SH-SY5Y (cell line): ENCODE data around the gene ADORA3.

ENCODE experiments used
- GATA2 ChIP-seq: IDR thresholded peaks from 2 replicates; pipeline ENCODE4 v1.6.1; 2011; ENCODE audit warnings: mild to moderate bottlenecking, low read depth, low read length
- GATA3 ChIP-seq: IDR thresholded peaks from 2 replicates; pipeline ENCODE4 v1.6.1; 2011; ENCODE audit warnings: low read depth, mild to moderate bottlenecking, low read length, moderate library complexity

- TF ChIP-seq GATA2 (no peak), GATA3 (no peak)
These were observed 49.8 kb upstream of the ADORA3 start for GRCh38 chr1:111553196-111553595.
